Cortex of kidney (tissue), 1 donor: ENCODE results near the gene SERPINB10.

Experiments used
- DNase-seq: peaks from one replicate; lab custom pipeline; 2025; lab: John Stamatoyannopoulos, UW

Gene SERPINB10

GRCh38 chr18:63907664-63908063, at the start of gene SERPINB10:
TSS of gene SERPINB10 (plus strand) at chr18:63907958. CDS start at chr18:63915511, 7,553 bp downstream.
- no peak for DNase-seq

- no peak for DNase-seq
Measured at GRCh38 chr18:63858456-63858855, 49.3 kb upstream of the SERPINB10 start.

- DNase-seq = no peak
Measured at GRCh38 chr18:63859781-63860475, 47.8 kb upstream of the SERPINB10 start.

- no peak for DNase-seq
Measured at GRCh38 chr18:63860531-63860930, 47.2 kb upstream of the SERPINB10 start.

- DNase-seq = no peak
Measured at GRCh38 chr18:63867368-63868125, 40.2 kb upstream of the SERPINB10 start.

GRCh38 chr18:63868546-63868945, 39.2 kb upstream of the SERPINB10 start:
- no peak for DNase-seq

GRCh38 chr18:63869374-63869773, 38.4 kb upstream of the SERPINB10 start:
- DNase-seq = no peak

- DNase-seq = no peak
Measured at GRCh38 chr18:63869851-63870250, 37.9 kb upstream of the SERPINB10 start.

- no peak for DNase-seq
Measured at GRCh38 chr18:63871836-63872235, 35.9 kb upstream of the SERPINB10 start.

- DNase-seq = no peak
Measured at GRCh38 chr18:63872586-63872985, 35.2 kb upstream of the SERPINB10 start.

- DNase-seq = no peak
Measured at GRCh38 chr18:63878343-63878742, 29.4 kb upstream of the SERPINB10 start.

- DNase-seq = no peak
Measured at GRCh38 chr18:63878925-63879324, 28.8 kb upstream of the SERPINB10 start.

GRCh38 chr18:63879709-63880108, 28.0 kb upstream of the SERPINB10 start:
- no peak for DNase-seq

GRCh38 chr18:63881851-63882250, 25.9 kb upstream of the SERPINB10 start:
- DNase-seq = no peak

- DNase-seq = no peak
Measured at GRCh38 chr18:63882333-63883141, 25.2 kb upstream of the SERPINB10 start.

GRCh38 chr18:63883617-63884016, 24.1 kb upstream of the SERPINB10 start:
- DNase-seq = no peak

- DNase-seq = no peak
Measured at GRCh38 chr18:63887424-63887823, 20.3 kb upstream of the SERPINB10 start, which contains the start of gene SERPINB2. TSS of gene SERPINB2 (plus strand) at chr18:63887705. CDS start at chr18:63891445, 3,740 bp downstream.

GRCh38 chr18:63888470-63889190, 19.1 kb upstream of the SERPINB10 start:
- no peak for DNase-seq

GRCh38 chr18:63889626-63890025, 18.1 kb upstream of the SERPINB10 start:
- no peak for DNase-seq

- no peak for DNase-seq
Measured at GRCh38 chr18:63890237-63890949, 17.4 kb upstream of the SERPINB10 start.

- DNase-seq = no peak
Measured at GRCh38 chr18:63890950-63891304, 16.8 kb upstream of the SERPINB10 start.
